Measurements from ENCODE around the gene CXCL5.

GRCh38 chr4:73985528-73985852 is 13.0 kb downstream of the CXCL5 start:
- TF ChIP-seq POLR2AphosphoS5 (IDR thresholded peaks at IDR 0.05) (no peak), CTCF (IDR thresholded peaks at IDR 0.05) (no peak), EP300 (IDR thresholded peaks at IDR 0.05) (no peak)
